WTC11 (cell line): ENCODE measurements around the gene CACNG4. TPM values are rescaled to one million over a fixed set of nuclear protein-coding genes. Genes with fewer than 3 reads are reported as not detected.

Experiments
- ATAC-seq: fragments of 200-7000 bp; cut with Tn5 transposase; 2 replicates; pipeline ENCODE4 v1.10.0; 2021; ENCODE audit warnings: mild to moderate bottlenecking, moderate library complexity
- CTCF ChIA-PET: fragments of 300-600 bp; sonication (Branson Sonifier 250); formaldehyde crosslinking; loops from one replicate; lab custom pipeline; 2021; ENCODE audit warnings: antibody characterized with exemption; lab: Charles Lee
- POLR2A ChIA-PET: fragments of 350-600 bp; sonication (Branson Sonifier 250); formaldehyde crosslinking; loops from one replicate; lab custom pipeline; 2021; ENCODE audit warnings: antibody characterized with exemption; lab: Charles Lee
- DNase-seq: peaks from one replicate; pipeline ENCODE4 v3.0.0; 2021; ENCODE audit warnings: low spot score
- H3K27ac Mint-ChIP-seq: 2 replicates; pipeline ENCODE4 v1.8.0; 2021; ENCODE audit warnings: mixed read lengths
- H3K27me3 Mint-ChIP-seq: 2 replicates; pipeline ENCODE4 v1.8.0; 2021; ENCODE audit warnings: low read depth, mild to moderate bottlenecking, moderate library complexity, mixed read lengths
- H3K36me3 Mint-ChIP-seq: 2 replicates; pipeline ENCODE4 v1.8.0; 2021; ENCODE audit warnings: mixed read lengths
- H3K4me1 Mint-ChIP-seq: 2 replicates; pipeline ENCODE4 v1.8.0; 2022; ENCODE audit warnings: mixed read lengths
- H3K4me3 Mint-ChIP-seq: 2 replicates; pipeline ENCODE4 v1.8.0; 2021; ENCODE audit warnings: mild to moderate bottlenecking, moderate library complexity, mixed read lengths
- H3K9me3 Mint-ChIP-seq: 2 replicates; pipeline ENCODE4 v1.8.0; 2021; ENCODE audit warnings: mixed read lengths
- ARID4B ChIP-seq: sonication (generic); formaldehyde crosslinking; IDR thresholded peaks from 2 replicates; pipeline ENCODE4 v1.8.0; 2023; ENCODE audit warnings: missing genetic modification reagents, mild to moderate bottlenecking, borderline replicate concordance
- CBFB ChIP-seq: sonication (generic); formaldehyde crosslinking; IDR thresholded peaks from 2 replicates; pipeline ENCODE4 v1.8.1; 2022; ENCODE audit warnings: mild to moderate bottlenecking, low read depth, missing genetic modification reagents
- CDX4 ChIP-seq: fragments of 250-450 bp; sonication (Bioruptor Pico); IDR thresholded peaks from 2 replicates; pipeline ENCODE4 v1.9.0; 2021; ENCODE audit warnings: moderate library complexity, mild to moderate bottlenecking, inconsistent platforms, borderline replicate concordance
- CREB1 ChIP-seq: sonication (generic); formaldehyde crosslinking; IDR thresholded peaks from 2 replicates; pipeline ENCODE4 v1.8.0; 2023; ENCODE audit warnings: mild to moderate bottlenecking, missing genetic modification reagents
- E2F5 ChIP-seq: sonication (generic); formaldehyde crosslinking; IDR thresholded peaks from 2 replicates; pipeline ENCODE4 v1.8.1; 2022; ENCODE audit warnings: mild to moderate bottlenecking, moderate library complexity, missing genetic modification reagents
- ELF4 ChIP-seq: sonication (generic); formaldehyde crosslinking; IDR thresholded peaks from 2 replicates; pipeline ENCODE4 v1.8.1; 2022; ENCODE audit warnings: low read depth, mild to moderate bottlenecking, moderate library complexity, missing genetic modification reagents
- EMX1 ChIP-seq: fragments of 250-450 bp; sonication (Bioruptor Pico); IDR thresholded peaks from 2 replicates; pipeline ENCODE4 v1.8.0; 2021; ENCODE audit warnings: mild to moderate bottlenecking
- ETV6 ChIP-seq: sonication (generic); formaldehyde crosslinking; IDR thresholded peaks from 2 replicates; pipeline ENCODE4 v1.8.1; 2022; ENCODE audit warnings: mild to moderate bottlenecking, missing genetic modification reagents
- FOXP1 ChIP-seq: sonication (generic); formaldehyde crosslinking; IDR thresholded peaks from 2 replicates; pipeline ENCODE4 v1.8.0; 2022; ENCODE audit warnings: missing genetic modification reagents, mild to moderate bottlenecking, moderate library complexity, borderline replicate concordance
- FOXP4 ChIP-seq: sonication (generic); formaldehyde crosslinking; IDR thresholded peaks from 2 replicates; pipeline ENCODE4 v1.8.0; 2022; ENCODE audit warnings: mild to moderate bottlenecking, missing genetic modification reagents
- GTF2I ChIP-seq: fragments of 250-450 bp; sonication (Bioruptor Pico); conservative IDR thresholded peaks from 2 replicates; pipeline ENCODE4 v1.4.0; 2021; ENCODE audit warnings: mild to moderate bottlenecking
- HMGA2 ChIP-seq: fragments of 250-450 bp; sonication (Bioruptor Pico); IDR thresholded peaks from 2 replicates; pipeline ENCODE4 v1.4.0; 2021; ENCODE audit warnings: mild to moderate bottlenecking, moderate library complexity
- IRF2 ChIP-seq: sonication (generic); formaldehyde crosslinking; IDR thresholded peaks from 2 replicates; pipeline ENCODE4 v1.8.0; 2022; ENCODE audit warnings: low read depth, missing genetic modification reagents, borderline replicate concordance
- KAT7 ChIP-seq: sonication (generic); formaldehyde crosslinking; IDR thresholded peaks from 2 replicates; pipeline ENCODE4 v1.8.1; 2023; ENCODE audit warnings: missing genetic modification reagents, mild to moderate bottlenecking, borderline replicate concordance
- MXD4 ChIP-seq: fragments of 250-450 bp; sonication (Bioruptor Pico); IDR thresholded peaks from 2 replicates; pipeline ENCODE4 v1.8.0; 2021; ENCODE audit warnings: mild to moderate bottlenecking, moderate library complexity, borderline replicate concordance
- NFYB ChIP-seq: sonication (generic); formaldehyde crosslinking; conservative IDR thresholded peaks from 2 replicates; pipeline ENCODE4 v1.8.0; 2022; ENCODE audit warnings: low read depth, missing genetic modification reagents
- NR1H2 ChIP-seq: sonication (generic); formaldehyde crosslinking; IDR thresholded peaks from 2 replicates; pipeline ENCODE4 v1.9.0; 2021; ENCODE audit warnings: mild to moderate bottlenecking, moderate library complexity, missing genetic modification reagents
- NR2C2 ChIP-seq: sonication (generic); formaldehyde crosslinking; IDR thresholded peaks from 2 replicates; pipeline ENCODE4 v1.8.0; 2022; ENCODE audit warnings: mild to moderate bottlenecking, missing genetic modification reagents
- PREB ChIP-seq: sonication (generic); formaldehyde crosslinking; IDR thresholded peaks from 2 replicates; pipeline ENCODE4 v1.8.1; 2022; ENCODE audit warnings: mild to moderate bottlenecking, missing genetic modification reagents, moderate library complexity, borderline replicate concordance
- RELA ChIP-seq: sonication (generic); formaldehyde crosslinking; IDR thresholded peaks from 2 replicates; pipeline ENCODE4 v1.8.1; 2022; ENCODE audit warnings: missing genetic modification reagents, mild to moderate bottlenecking, borderline replicate concordance
- ZNF281 ChIP-seq: sonication (generic); formaldehyde crosslinking; IDR thresholded peaks from 2 replicates; pipeline ENCODE4 v1.8.0; 2023; ENCODE audit warnings: mild to moderate bottlenecking, missing genetic modification reagents
- total RNA-seq: library from RNA; stranded (reverse); gene quantifications from 3 replicates; pipeline ENCODE4 v1.2.3, GENCODE V29; 2021

Gene CACNG4
- total RNA-seq, 1 experiment from 2014 or later, result 3.4 TPM

GRCh38 chr17:66920950-66921349 is 43.6 kb upstream of the CACNG4 start:
- peaks cover 21% of the 10 kb centered on the region for H3K9me3 Mint-ChIP-seq
- no peak for ATAC-seq

GRCh38 chr17:66923886-66924285 is 40.6 kb upstream of the CACNG4 start:
- POLR2A ChIA-PET, result no interaction called here

More at GRCh38 chr17:66920950-66921349, 43.6 kb upstream of the CACNG4 start:
- ChIA-PET CTCF (interaction anchor here (1.0 to 1.6 kb wide), 2 partner anchors 95 to 193 kb away, joined by 3 to 5 read pairs; no protein-coding TSS in a partner anchor), POLR2A (no interaction called here)
- Mint-ChIP-seq H3K27ac (no peak overlapping the region), H3K27me3 (peaks cover 2% of the 10 kb centered on the region), H3K4me1 (peaks cover 5% of the 10 kb centered on the region; the same call in 1 of the 2 replicates), H3K4me3 (no peak overlapping the region), H3K36me3 (no peaks in the 10 kb centered on the region)
- no peak for DNase-seq
- TF ChIP-seq CBFB (no peak), NFYB (no peak), FOXP1 (CRISPR knock-in tag) (no peak), ETV6 (CRISPR knock-in tag) (no peak), MXD4 (CRISPR knock-in tag) (no peak)

More at GRCh38 chr17:66923886-66924285, 40.6 kb upstream of the CACNG4 start:
- ATAC-seq, result no peak
- Mint-ChIP-seq H3K4me1 (peaks cover 5% of the 10 kb centered on the region; the same call in 1 of the 2 replicates), H3K4me3 (no peak overlapping the region), H3K36me3 (no peaks in the 10 kb centered on the region), H3K9me3 (peaks cover 11% of the 10 kb centered on the region), H3K27ac (no peak overlapping the region), H3K27me3 (peaks cover 2% of the 10 kb centered on the region; the same call in 1 of the 2 replicates)
- no peak for DNase-seq
- TF ChIP-seq NR1H2 (CRISPR knock-in tag) (no peak), HMGA2 (no peak), CREB1 (CRISPR knock-in tag) (no peak), IRF2 (CRISPR knock-in tag) (no peak), NR2C2 (CRISPR knock-in tag) (no peak), CDX4 (CRISPR knock-in tag) (no peak), EMX1 (CRISPR knock-in tag) (no peak), PREB (CRISPR knock-in tag) (no peak), GTF2I (CRISPR knock-in tag) (no peak), KAT7 (no peak), CBFB (no peak), ZNF281 (no peak), RELA (no peak), E2F5 (no peak), ELF4 (CRISPR knock-in tag) (no peak), ARID4B (CRISPR knock-in tag) (no peak), FOXP4 (CRISPR knock-in tag) (no peak)
- CTCF ChIA-PET, result no interaction called here
